MCF 10A (cell line): Measurements from ENCODE around the gene TM7SF2. TPM values are rescaled to one million over a fixed set of nuclear protein-coding genes. Genes with fewer than 3 reads are reported as not detected.

Experiments used
- BruUV-seq: library from RNA; stranded (reverse); fragments of 400-500 nt; replicated peaks from 2 replicates; lab custom pipeline; 2021; lab: Mats Ljungman, UMichigan
- CTCF ChIA-PET: fragments of 300-600 bp; sonication (Branson Sonifier 250); formaldehyde crosslinking; extraction: SDS; loops from one replicate; lab custom pipeline; 2021; ENCODE audit warnings: antibody characterized with exemption, inconsistent platforms; lab: Yijun Ruan, JAX
- POLR2A ChIA-PET: fragments of 300-600, 350-650 bp; sonication (Branson Sonifier 250); formaldehyde crosslinking; extraction: SDS; loops from one replicate; lab custom pipeline; 2020; ENCODE audit warnings: antibody characterized with exemption, inconsistent platforms; lab: Yijun Ruan, JAX
- DNase-seq: peaks from one replicate; pipeline ENCODE4 v3.0.0-alpha.2; 2018; ENCODE audit not compliant: unreplicated experiment
- H3K27ac Mint-ChIP-seq: one replicate; pipeline ENCODE4 v1.8.0; 2022; ENCODE audit warnings: mild to moderate bottlenecking, low read depth, mixed read lengths; ENCODE audit not compliant: unreplicated experiment
- H3K27me3 Mint-ChIP-seq: one replicate; pipeline ENCODE4 v1.8.0; 2022; ENCODE audit warnings: mixed read lengths; ENCODE audit not compliant: insufficient read depth, unreplicated experiment
- H3K36me3 Mint-ChIP-seq: one replicate; pipeline ENCODE4 v1.8.0; 2022; ENCODE audit warnings: mild to moderate bottlenecking, moderate library complexity, mixed read lengths; ENCODE audit not compliant: insufficient read depth, unreplicated experiment
- H3K4me1 Mint-ChIP-seq: one replicate; pipeline ENCODE4 v1.8.0; 2022; ENCODE audit warnings: mixed read lengths; ENCODE audit not compliant: insufficient read depth, unreplicated experiment
- H3K4me3 Mint-ChIP-seq: one replicate; pipeline ENCODE4 v1.8.0; 2022; ENCODE audit warnings: mild to moderate bottlenecking, moderate library complexity, mixed read lengths; ENCODE audit not compliant: unreplicated experiment
- H3K9me3 Mint-ChIP-seq: one replicate; pipeline ENCODE4 v1.8.0; 2022; ENCODE audit warnings: mixed read lengths; ENCODE audit not compliant: unreplicated experiment
- intact Hi-C: fragments of 100-400 bp; cut with micrococcal nuclease; formaldehyde crosslinking; loops from 2 replicates; pipeline ENCODE4 v1.14.1; 2022
- total RNA-seq: library from RNA; stranded (reverse); gene quantifications from 2 replicates; pipeline ENCODE4 v1.2.3, GENCODE V29; 2022
- TF ChIP-seq, protein P1 (sequence below): fragments of 200-600 bp; IDR thresholded peaks from one replicate; pipeline ENCODE4 v1.8.0; 2022; ENCODE audit warnings: antibody characterized with exemption, mild to moderate bottlenecking; ENCODE audit not compliant: unreplicated experiment

TM7SF2 gene
- total RNA-seq, 1 experiment from 2014 or later, result 14.0 TPM

- no peaks in the 10 kb centered on the region for H3K27me3 Mint-ChIP-seq
- TF ChIP-seq, protein P1, sequence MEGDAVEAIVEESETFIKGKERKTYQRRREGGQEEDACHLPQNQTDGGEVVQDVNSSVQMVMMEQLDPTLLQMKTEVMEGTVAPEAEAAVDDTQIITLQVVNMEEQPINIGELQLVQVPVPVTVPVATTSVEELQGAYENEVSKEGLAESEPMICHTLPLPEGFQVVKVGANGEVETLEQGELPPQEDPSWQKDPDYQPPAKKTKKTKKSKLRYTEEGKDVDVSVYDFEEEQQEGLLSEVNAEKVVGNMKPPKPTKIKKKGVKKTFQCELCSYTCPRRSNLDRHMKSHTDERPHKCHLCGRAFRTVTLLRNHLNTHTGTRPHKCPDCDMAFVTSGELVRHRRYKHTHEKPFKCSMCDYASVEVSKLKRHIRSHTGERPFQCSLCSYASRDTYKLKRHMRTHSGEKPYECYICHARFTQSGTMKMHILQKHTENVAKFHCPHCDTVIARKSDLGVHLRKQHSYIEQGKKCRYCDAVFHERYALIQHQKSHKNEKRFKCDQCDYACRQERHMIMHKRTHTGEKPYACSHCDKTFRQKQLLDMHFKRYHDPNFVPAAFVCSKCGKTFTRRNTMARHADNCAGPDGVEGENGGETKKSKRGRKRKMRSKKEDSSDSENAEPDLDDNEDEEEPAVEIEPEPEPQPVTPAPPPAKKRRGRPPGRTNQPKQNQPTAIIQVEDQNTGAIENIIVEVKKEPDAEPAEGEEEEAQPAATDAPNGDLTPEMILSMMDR, result no peak
- no peaks in the 10 kb centered on the region for H3K9me3 Mint-ChIP-seq
- BruUV-seq, result no TSS peak
- no peak overlapping the region for H3K27ac Mint-ChIP-seq
- intact Hi-C loops, result no loop called here
- peak overlapping the region; percentile 21 for H3K4me3 Mint-ChIP-seq
- CTCF ChIA-PET, result interaction anchor here (0.6 to 2.1 kb wide), 2 partner anchors 8 to 24 kb away, joined by 3 to 8 read pairs; no protein-coding TSS in a partner anchor
- H3K4me1 Mint-ChIP-seq, result peaks cover 16% of the 10 kb centered on the region
- POLR2A ChIA-PET, result interaction anchor here (2.4 kb wide), 1 partner anchor 9 kb away, joined by 28 read pairs; the partner anchor contains the start of gene VPS51
- no peak for DNase-seq
- peaks cover 36% of the 10 kb centered on the region for H3K36me3 Mint-ChIP-seq
Measured at GRCh38 chr11:65086809-65087208, 24.9 kb upstream of the TM7SF2 start.

GRCh38 chr11:65087216-65087615, 24.5 kb upstream of the TM7SF2 start:
- H3K27me3 Mint-ChIP-seq, result no peaks in the 10 kb centered on the region
- TF ChIP-seq, protein P1, result no peak
- ChIA-PET CTCF (no interaction called here), POLR2A (no interaction called here)
- no peaks in the 10 kb centered on the region for H3K9me3 Mint-ChIP-seq
- H3K4me3 Mint-ChIP-seq, result no peak overlapping the region
- peaks cover 36% of the 10 kb centered on the region for H3K36me3 Mint-ChIP-seq
- H3K27ac Mint-ChIP-seq, result no peak overlapping the region
- peaks cover 16% of the 10 kb centered on the region for H3K4me1 Mint-ChIP-seq
- DNase-seq, result no peak
- BruUV-seq, result no TSS peak
- intact Hi-C loops, result no loop called here

DNA sequence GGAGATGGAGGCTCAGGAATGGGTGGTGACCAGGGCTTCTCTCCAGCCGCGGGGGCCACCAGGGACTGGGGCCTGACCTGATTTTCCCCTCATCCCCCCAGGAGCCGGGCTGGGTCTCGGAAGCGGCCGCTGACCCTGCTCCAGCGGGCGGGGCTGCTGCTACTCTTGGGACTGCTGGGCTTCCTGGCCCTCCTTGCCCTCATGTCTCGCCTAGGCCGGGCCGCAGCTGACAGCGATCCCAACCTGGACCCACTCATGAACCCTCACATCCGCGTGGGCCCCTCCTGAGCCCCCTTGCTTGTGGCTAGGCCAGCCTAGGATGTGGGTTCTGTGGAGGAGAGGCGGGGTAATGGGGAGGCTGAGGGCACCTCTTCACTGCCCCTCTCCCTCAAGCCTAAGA, 23.8 kb upstream of the TM7SF2 start:
- intact Hi-C loops, result no loop called here
- H3K27me3 Mint-ChIP-seq, result no peaks in the 10 kb centered on the region

DNA sequence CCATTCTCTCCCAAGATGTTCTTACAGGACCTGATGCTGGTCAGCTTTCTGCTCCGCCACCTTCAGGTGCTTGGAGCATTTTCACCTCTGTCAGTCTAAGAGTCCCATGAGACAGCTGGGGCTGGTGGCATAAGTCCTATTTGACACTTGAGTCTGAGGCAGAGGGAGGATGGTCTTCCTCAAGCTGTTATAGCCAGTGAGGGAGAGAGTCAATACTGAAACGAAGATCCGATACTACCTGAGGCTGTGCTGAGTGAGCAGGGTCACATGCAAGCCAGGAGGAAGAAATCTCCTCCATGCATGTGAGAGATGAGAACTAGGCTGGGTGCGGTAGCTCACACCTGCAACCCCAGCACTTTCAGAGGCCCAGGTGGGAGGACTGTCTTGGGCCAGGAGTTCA, 22.1 kb upstream of the TM7SF2 start:
- no peak for DNase-seq
- Mint-ChIP-seq H3K36me3 (peaks cover 33% of the 10 kb centered on the region), H3K27ac (no peak overlapping the region), H3K9me3 (no peaks in the 10 kb centered on the region), H3K27me3 (no peaks in the 10 kb centered on the region), H3K4me3 (peak overlapping the region; percentile 19), H3K4me1 (peaks cover 6% of the 10 kb centered on the region)
- ChIA-PET CTCF (interaction anchor here (0.5 to 0.9 kb wide), 2 partner anchors 75 to 202 kb away, joined by 4 to 5 read pairs; partner anchors contain the start of gene ARL2), POLR2A (interaction anchor here (1.3 kb wide), 1 partner anchor 45 kb away, joined by 3 read pairs; no protein-coding TSS in a partner anchor)
- intact Hi-C loops, result no loop called here
- TF ChIP-seq, protein P1, result no peak
- BruUV-seq, result no TSS peak

More for the DNA sequence above, 23.8 kb upstream of the TM7SF2 start:
- POLR2A ChIA-PET, result interaction anchor here (1.0 kb wide), 1 partner anchor 29 kb away, joined by 4 read pairs; the partner anchor contains the start of gene ZNHIT2
- no TSS peak for BruUV-seq
- Mint-ChIP-seq H3K9me3 (no peaks in the 10 kb centered on the region), H3K4me1 (peaks cover 12% of the 10 kb centered on the region), H3K4me3 (no peak overlapping the region), H3K27ac (no peak overlapping the region), H3K36me3 (peaks cover 36% of the 10 kb centered on the region)
- DNase-seq, result no peak
- CTCF ChIA-PET, result no interaction called here
- TF ChIP-seq, protein P1, result no peak
